Suprapubic skin (tissue), 4 donors: ENCODE measurements around the gene RBMS3. TPM values are rescaled to one million over a fixed set of nuclear protein-coding genes. Genes with fewer than 3 reads are reported as not detected.

ENCODE experiments used
- DNase-seq, 2 donors: peaks; one replicate each; pipeline ENCODE4 v3.0.0-alpha.2; 2019; ENCODE audit warnings: low spot score in 2 of 2
- H3K27ac ChIP-seq: fragments of 200-600 bp; sonication (generic); one replicate; pipeline ENCODE4 v1.5.1; 2019
- H3K27me3 ChIP-seq: fragments of 200-600 bp; sonication (generic); one replicate; pipeline ENCODE4 v1.5.1; 2019
- H3K36me3 ChIP-seq: fragments of 200-600 bp; sonication (generic); one replicate; pipeline ENCODE4 v1.5.1; 2019
- H3K4me1 ChIP-seq: fragments of 200-600 bp; sonication (generic); one replicate; pipeline ENCODE4 v1.5.1; 2019
- H3K4me3 ChIP-seq: fragments of 200-600 bp; sonication (generic); one replicate; pipeline ENCODE4 v1.5.1; 2019; ENCODE audit warnings: mild to moderate bottlenecking
- H3K9me3 ChIP-seq: fragments of 200-600 bp; sonication (generic); one replicate; pipeline ENCODE4 v1.5.1; 2019
- CTCF ChIP-seq, 2 donors: fragments of 200-600 bp in 1 of 2; fragments of 450-650 bp in 1 of 2; sonication (generic) in 1 of 2; IDR thresholded peaks; one replicate each; pipeline ENCODE4 v1.5.1; 2016 to 2019; ENCODE audit warnings: antibody characterized with exemption in 2 of 2, mild to moderate bottlenecking in 1 of 2, moderate library complexity in 1 of 2
- EP300 ChIP-seq: sonication (generic); formaldehyde crosslinking; IDR thresholded peaks from one replicate; pipeline ENCODE4 v1.6.1; 2017; ENCODE audit warnings: antibody characterized with exemption
- POLR2A ChIP-seq, 2 donors: fragments of 450-650 bp; IDR thresholded peaks; one replicate each; pipeline ENCODE4 v1.6.1; 2017; ENCODE audit warnings: antibody characterized with exemption in 2 of 2, mild to moderate bottlenecking in 2 of 2, moderate library complexity in 2 of 2
- POLR2AphosphoS5 ChIP-seq, 3 donors: sonication (generic); formaldehyde crosslinking; IDR thresholded peaks; one replicate each; pipeline ENCODE4 v1.6.1; 2017; ENCODE audit warnings: antibody characterized with exemption in 3 of 3
- whole genome bisulfite sequencing: methylation state at CpG from one replicate; pipeline ENCODE4 v1.1.5; 2018; 5-methylcytosine and 5-hydroxymethylcytosine counted together
- total RNA-seq, 4 donors: library from RNA; depleted of rRNA; stranded (reverse); fragments of >200 nt; gene quantifications; one replicate each; pipeline ENCODE4 v1.1.0, GENCODE V29; 2016

Gene RBMS3
- total RNA-seq, 4 donors from 2014 or later = 7.7 to 23.4 (median 11.9) TPM

DNA sequence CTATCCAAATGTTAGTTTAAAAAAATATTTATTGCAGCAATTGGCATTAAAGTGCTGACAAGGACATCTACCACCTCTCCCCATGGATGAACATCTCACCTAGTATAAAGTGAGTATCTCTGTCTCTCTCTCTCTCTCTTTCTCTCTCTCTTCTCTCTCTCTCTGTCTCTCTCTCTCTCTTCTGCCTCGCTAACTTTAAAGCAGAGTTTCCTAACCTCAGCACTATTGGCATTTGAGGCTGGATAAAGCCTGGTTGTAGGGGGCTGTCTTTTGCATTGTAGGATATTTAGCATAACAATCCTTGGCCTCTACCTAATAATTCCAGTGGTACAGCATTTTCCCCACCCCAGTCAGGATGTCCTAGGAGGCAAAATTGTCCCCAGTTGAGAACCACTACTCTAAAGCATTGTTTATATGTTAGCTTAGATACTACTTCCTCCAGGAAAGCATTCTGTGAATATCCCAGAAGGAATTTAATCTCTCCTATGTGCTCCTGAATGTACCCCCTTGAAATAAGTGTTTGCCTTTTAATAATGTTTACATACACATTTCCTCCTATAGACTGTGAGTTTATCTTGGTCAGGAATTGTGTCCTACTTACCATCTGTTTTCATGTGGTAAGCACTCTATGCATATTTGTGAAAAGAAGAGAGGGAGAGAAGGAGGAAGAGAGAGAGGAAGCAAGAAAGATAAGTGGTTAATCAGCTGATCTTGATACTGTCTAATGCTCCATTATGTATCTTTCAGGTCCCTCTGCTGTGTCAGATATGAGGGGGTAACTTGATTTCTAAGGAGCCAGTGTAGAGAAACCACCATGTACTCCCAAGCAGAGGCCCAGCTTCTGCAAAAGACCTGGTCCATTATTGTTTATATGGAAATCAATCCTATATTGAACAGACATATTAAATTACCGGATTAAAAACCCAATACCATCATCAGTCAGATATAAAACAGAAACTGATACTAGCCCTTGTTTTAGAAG is 346.6 kb downstream of the RBMS3 start:
- 92% methylated on average over 2 of the region's 2 CpGs for WGBS
- Histone ChIP-seq H3K9me3 (no peaks in the 10 kb centered on the region), H3K27ac (no peak overlapping the region), H3K4me1 (no peaks in the 10 kb centered on the region), H3K27me3 (no peaks in the 10 kb centered on the region), H3K36me3 (no peaks in the 10 kb centered on the region), H3K4me3 (no peak overlapping the region)
- no peak for TF ChIP-seq EP300
- no peak for TF ChIP-seq POLR2A (IDR thresholded peaks at IDR 0.05)
- TF ChIP-seq POLR2AphosphoS5 (IDR thresholded peaks at IDR 0.05) = no peak
- TF ChIP-seq CTCF (IDR thresholded peaks at IDR 0.05) = no peak
- no peak for DNase-seq

GRCh38 chr3:29628795-29629194 is 347.9 kb downstream of the RBMS3 start:
- DNase-seq = no peak
- Histone ChIP-seq H3K9me3 (no peaks in the 10 kb centered on the region), H3K4me3 (no peak overlapping the region), H3K36me3 (no peaks in the 10 kb centered on the region), H3K27me3 (no peaks in the 10 kb centered on the region), H3K27ac (no peak overlapping the region), H3K4me1 (no peaks in the 10 kb centered on the region)
- WGBS = 64% methylated on average over 2 of the region's 2 CpGs
- TF ChIP-seq POLR2A (IDR thresholded peaks at IDR 0.05) (no peak), POLR2AphosphoS5 (IDR thresholded peaks at IDR 0.05) (no peak), CTCF (IDR thresholded peaks at IDR 0.05) (no peak), EP300 (no peak)

DNA sequence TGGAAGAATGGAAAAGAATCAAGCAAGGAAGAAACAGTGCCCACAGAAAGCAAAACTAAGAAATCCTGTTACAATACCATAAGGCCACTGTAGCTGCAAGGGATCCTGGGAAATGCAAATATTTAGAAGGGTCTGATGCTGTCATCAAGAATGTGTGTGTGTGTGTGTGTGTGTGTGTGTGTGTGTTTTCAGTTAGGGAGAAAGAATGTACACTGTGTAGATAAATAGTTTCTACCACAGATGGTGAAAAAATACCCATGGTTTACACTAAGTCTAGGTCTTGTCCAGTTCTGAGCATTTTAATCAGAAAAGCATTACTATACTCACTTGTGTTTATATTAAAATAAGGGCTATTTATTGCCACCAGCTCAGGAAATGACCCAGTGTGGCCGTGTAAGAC is 355.0 kb downstream of the RBMS3 start:
- WGBS = 38% methylated on average over 1 of the region's 1 CpG
- TF ChIP-seq CTCF (IDR thresholded peaks at IDR 0.05) = no peak
- TF ChIP-seq POLR2A (IDR thresholded peaks at IDR 0.05) = no peak
- no peak for TF ChIP-seq POLR2AphosphoS5 (IDR thresholded peaks at IDR 0.05)
- TF ChIP-seq EP300 = no peak
- H3K27ac ChIP-seq = no peak overlapping the region

GRCh38 chr3:29637068-29637467 is 356.2 kb downstream of the RBMS3 start:
- WGBS = 83% methylated on average over 3 of the region's 3 CpGs
- TF ChIP-seq POLR2A (IDR thresholded peaks at IDR 0.05) (no peak), EP300 (no peak), POLR2AphosphoS5 (IDR thresholded peaks at IDR 0.05) (no peak), CTCF (IDR thresholded peaks at IDR 0.05) (no peak)

More for the DNA sequence above, 355.0 kb downstream of the RBMS3 start:
- H3K9me3 ChIP-seq = no peaks in the 10 kb centered on the region
- H3K36me3 ChIP-seq = no peaks in the 10 kb centered on the region
- H3K4me3 ChIP-seq = no peak overlapping the region
- no peaks in the 10 kb centered on the region for H3K4me1 ChIP-seq
- no peak for DNase-seq
- H3K27me3 ChIP-seq = no peaks in the 10 kb centered on the region

DNA sequence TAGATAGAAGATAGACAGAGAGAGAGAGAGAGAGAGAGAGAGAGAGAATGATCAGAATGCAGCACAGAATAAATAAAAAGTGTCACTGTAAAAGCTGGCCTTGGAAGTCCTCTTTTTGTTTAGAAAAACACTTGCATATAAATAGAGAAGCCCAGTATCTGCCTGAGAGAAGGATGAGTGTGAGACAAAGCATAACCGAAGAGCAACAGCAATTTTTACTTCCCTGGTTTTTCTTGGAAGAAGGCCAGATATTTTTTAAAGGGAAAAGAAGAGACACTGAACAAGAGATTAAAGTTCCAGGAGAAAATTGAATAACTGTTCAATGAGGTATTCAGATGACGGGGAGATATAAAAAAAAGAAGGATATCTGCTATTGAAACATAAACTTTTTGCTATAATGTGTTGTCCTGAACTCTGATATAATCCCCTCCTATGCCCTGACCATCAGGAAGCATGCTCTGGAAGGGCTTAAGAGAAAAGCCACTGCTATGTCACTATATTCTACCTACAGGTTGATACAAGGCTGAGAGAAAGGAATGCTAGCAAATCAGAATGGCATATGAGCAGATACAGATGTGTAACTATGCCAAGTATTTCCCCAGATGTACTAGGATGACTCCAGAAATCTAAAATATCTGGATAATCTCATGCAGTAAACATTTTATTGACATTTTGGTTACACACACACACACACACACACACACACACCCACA is 358.9 kb downstream of the RBMS3 start:
- H3K9me3 ChIP-seq = no peaks in the 10 kb centered on the region
- no peak overlapping the region for H3K27ac ChIP-seq
- no peak for DNase-seq
- no peaks in the 10 kb centered on the region for H3K4me1 ChIP-seq
- WGBS = 43% methylated on average over 2 of the region's 2 CpGs
- no peaks in the 10 kb centered on the region for H3K27me3 ChIP-seq
- no peaks in the 10 kb centered on the region for H3K36me3 ChIP-seq
- no peak for TF ChIP-seq POLR2AphosphoS5 (IDR thresholded peaks at IDR 0.05)
- H3K4me3 ChIP-seq = no peak overlapping the region

More at GRCh38 chr3:29637068-29637467, 356.2 kb downstream of the RBMS3 start:
- Histone ChIP-seq H3K9me3 (no peaks in the 10 kb centered on the region), H3K27ac (no peak overlapping the region), H3K4me1 (no peaks in the 10 kb centered on the region), H3K27me3 (no peaks in the 10 kb centered on the region), H3K36me3 (no peaks in the 10 kb centered on the region), H3K4me3 (no peak overlapping the region)
- DNase-seq = no peak
